NCI-H1694 (cell line): ENCODE data around the gene SHISA4.
"Not testable (repeated sequence)": the region's sequence is repeated elsewhere in the genome, so short reads cannot be mapped to it uniquely, and the experiment has no call there.

ENCODE experiments used
- DNase-seq: peaks from one replicate; lab custom pipeline; 2025; lab: John Stamatoyannopoulos, UW

The SHISA4 gene, protein sequence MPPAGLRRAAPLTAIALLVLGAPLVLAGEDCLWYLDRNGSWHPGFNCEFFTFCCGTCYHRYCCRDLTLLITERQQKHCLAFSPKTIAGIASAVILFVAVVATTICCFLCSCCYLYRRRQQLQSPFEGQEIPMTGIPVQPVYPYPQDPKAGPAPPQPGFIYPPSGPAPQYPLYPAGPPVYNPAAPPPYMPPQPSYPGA

DNA sequence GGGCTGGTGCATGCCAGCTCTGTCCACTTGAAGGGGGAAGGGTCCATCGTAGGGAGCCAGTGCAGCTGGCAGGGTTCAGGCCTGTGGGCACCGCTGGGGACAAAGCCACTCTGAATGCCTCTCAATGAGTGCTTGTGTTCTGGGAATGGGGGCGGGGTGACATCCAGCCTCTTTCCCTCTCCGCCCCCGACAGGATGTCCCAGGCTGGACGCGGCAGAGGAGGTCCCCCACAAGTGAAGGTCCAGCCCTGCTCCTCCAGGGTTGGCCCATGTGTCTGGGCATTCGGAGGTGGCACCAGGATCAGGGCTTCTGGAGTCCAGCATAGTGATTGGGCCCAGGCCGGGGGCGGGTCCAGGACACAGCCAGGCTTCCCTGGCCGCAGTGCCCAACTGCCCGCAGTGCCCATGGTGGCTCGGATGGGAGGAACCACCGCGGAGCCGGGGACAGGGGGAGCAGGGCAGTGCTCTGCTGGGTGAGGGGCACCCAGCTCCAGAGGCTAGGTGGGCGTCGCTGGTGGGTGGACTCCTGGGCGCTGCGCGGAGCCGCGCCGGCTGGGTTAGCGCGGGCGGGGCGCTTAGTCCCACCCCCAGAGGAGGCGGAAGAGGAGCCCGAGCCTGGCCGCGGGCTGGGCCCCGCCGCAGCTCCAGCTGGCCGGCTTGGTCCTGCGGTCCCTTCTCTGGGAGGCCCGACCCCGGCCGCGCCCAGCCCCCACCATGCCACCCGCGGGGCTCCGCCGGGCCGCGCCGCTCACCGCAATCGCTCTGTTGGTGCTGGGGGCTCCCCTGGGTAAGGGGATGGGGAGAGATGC lies at the start of gene SHISA4:
Gene SHISA4 (plus strand): TSS at position 617 of the 808 bp plus-strand sequence. CDS start 97 bp downstream, at position 714.
- DNase-seq, result no peak

DNA sequence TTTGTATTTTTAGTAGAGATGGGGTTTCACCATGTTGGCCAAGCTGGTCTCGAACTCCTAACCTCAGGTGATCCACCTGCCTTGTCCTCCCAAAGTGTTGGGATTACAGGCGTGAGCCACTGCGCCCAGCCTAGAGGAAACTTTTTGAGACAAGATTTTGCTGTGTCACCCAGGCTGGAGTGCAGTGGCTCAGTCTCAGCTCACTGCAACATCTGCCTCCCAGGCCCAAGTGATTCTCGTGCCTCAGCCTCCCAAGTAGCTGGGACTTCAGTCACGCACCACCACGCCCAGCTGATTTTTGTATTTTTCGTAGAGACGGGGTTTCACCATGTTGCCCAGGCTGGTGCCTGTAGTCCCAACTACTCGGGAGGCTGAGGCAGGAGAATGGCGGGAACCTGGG lies 49.6 kb upstream of the SHISA4 start:
- not testable (repeated sequence) for DNase-seq

DNA sequence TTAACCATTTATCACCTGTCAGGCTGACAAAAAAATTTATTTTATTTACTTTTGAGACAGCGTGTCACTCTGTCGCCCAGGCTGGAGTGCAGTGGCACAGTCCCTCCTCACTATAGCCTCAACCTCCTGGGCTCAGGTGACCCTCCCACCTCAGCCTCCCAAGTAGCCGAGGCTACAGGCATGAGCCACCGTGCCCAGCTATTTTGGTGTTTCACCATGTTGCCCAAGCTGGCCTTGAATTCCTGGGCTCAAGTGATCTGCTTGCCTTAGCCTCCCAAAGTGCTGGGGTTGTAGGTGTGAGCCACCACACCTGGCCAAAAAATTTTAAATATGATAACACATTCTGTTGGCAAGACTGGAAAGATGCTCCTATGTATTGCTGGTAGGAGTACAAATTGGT lies 48.6 kb upstream of the SHISA4 start:
- no peak for DNase-seq

DNA sequence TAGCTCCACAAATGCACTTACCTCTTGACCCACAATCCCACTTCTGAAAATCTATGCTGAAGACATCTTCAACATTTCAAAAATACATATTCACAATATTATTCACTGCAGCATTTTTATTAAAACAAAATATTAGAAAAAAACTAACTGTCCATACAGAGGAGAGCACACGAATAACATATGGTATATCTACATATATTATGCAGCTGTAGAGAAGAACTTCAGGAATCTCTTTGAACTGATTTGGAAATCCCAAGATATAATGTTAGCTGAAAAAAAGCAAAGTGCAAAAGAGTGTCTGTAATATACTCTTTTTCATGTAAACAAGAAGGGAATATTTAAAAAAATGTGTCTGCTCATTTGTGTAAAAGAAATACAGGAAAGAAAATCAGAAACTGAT lies 48.2 kb upstream of the SHISA4 start:
- DNase-seq, result no peak

DNA sequence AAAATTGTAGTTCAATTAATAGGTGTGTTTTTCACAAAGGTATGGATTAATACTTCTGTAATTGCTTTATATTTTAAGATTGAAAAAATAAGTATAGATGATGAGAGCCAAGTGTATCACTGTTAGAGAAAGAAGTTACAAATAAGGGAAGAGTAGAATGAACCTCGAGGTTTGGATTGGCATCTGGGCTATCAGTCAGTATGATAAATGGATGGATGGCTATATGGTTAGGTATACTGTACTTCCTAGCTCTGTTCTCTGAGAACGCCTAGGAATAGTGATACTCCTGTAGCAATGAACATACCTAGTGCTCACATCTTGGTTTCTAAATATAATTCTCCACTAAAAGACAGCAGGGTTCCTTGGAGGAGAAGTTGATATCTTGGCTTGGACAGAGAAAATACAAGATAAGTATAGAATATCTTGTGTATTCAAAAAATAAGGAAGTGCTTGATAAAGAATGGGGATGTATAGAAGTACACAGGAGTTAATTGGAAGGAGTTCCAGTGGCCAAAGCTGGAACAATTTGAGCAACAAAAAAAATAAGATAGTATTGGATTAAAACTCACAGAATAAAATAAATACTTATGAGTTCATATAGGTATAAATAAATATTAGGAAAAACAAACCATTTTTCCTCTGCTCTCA lies 47.3 kb upstream of the SHISA4 start:
- DNase-seq, result no peak

DNA sequence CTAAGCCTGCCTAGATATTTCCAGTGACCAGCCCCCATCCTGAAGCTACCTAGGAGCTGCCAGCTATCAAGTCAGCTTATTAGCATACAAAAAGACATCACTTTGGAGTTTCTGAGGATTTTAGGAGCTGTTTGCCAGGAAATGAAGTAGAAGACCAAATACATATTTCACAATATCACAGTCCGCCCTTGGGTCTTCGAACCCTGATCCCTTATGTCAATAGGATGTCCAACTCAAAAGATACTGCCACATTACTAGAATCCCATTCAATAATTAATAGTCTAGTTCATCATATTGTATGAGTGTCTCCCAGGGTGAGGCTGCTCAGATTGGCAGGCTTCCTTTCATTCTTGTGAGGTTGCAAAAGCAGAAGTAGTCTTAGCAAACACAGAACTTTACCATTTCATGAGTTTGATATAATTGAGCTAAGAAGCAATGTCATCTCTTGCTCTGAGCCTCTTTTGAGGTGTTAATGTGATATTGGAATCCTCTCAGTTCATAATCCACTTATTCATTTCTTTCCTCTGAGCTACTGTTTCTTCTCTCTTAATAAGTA lies 46.1 kb upstream of the SHISA4 start:
- DNase-seq, result no peak

DNA sequence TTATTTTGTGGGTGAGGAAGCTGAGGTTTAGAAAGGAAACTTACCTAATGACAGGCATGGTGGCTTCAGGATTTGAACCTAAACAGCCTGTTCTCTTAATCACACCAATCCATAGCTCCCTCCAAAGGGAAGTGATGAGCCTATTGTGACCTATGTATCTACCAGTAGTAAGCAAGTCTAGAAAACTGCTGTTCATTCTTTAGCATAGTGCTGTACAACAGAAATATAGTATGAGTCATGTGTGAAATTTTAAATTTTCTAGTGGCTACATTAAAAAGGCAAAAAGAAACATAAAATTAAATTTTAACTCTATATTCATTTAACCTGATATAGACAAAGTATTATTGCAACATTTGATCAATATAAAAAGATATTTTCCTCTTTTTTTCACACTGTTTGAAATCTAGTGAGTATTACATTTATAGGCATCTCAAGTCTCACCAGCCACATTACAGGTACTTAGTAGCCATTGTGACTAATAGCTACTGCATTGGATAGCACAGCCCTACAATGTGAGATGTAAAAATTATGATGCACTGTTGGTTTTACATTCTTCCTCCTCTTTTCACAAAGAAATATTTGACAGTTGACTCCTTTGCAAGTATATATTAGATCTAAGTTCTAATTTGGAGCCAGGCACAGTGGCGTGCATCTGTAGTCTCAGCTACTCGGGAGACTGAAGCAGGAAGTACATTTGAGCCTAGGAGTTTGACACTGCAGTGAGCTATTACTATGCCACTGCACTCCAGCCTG lies 43.2 kb upstream of the SHISA4 start:
- DNase-seq, result no peak

DNA sequence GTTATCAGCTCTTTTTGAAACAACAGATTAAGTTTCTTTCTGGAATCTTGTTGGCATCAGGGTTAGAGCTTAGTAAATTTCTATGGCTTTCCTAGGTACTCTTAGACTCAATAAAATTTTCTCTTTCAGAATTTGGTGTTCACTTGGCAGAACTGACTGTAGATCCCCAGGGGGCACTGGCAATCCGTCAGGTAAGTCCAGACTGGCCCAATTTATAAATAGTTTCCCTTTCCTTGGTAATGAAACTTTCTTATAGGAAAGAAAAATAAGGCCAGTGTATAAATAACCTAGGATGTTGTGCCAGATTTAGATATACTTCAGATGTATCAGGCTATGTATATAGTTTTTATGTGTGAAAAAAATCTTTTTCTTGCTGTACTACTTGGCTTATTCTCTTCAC lies 41.5 kb upstream of the SHISA4 start:
- DNase-seq, result no peak

DNA sequence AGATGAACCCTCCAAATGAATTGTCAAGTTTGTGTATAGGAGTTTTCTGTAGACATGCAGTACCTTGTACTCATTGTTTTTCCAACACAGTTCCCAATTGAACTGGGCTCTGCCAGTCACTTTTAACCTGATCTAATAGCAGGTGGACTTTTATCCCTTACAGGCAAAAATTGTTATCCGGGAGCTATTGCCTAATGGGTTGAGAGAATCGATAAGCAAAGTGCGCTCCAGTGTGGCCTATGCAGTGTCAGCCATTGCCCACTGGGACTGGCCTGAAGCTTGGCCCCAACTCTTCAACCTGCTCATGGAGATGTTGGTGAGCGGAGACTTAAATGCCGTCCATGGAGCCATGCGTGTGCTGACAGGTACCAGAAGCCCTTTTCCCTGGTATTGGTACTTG lies 40.5 kb upstream of the SHISA4 start:
- DNase-seq, result no peak

DNA sequence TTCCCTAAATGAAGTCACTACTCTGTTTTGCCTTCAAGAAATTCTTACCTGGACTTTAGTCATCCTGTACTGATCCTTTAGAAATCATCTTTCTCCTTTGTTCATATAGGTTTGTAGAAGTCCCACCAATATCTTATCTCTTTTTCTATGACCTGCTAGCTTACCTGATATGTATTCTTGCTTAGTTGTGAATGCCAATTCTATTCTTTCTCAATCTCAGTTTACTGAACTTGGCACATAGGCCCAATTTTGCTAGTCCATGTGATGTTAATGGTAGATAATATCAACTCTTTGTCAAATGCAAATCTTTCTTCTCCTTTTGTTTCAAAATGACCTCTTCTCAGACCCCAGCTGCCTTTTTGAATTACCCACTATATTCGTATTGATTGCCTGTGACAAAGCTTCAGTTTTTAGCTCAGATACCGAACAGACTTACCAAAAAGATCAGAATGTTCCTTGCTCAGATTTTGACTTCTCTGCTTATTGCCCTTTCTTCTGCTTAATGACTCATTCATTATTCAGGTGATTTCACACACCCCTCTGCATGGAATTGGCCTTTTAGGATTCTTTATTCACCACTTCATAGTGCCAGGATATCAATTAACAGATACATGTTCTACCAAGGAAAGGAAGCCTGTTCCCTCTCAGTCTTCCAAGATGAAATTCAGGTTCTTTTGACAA lies 39.2 kb upstream of the SHISA4 start:
- DNase-seq, result no peak

DNA sequence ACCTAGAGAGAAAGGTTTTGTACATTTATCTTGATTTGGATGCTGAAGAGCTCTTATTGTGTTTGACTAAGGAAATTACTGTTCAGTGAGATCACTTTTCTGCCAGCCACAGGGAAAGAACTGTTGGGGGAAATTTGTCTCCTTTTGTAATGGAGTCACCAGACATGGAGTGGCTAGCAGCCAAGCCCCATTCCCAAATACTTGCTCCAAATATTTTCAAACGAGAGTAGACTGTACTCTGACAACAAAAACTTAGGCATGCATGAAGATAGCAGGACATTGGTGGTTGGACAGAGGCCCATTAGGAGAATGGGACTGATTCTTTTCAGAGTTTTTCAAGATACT lies 38.7 kb upstream of the SHISA4 start:
- DNase-seq, result no peak

DNA sequence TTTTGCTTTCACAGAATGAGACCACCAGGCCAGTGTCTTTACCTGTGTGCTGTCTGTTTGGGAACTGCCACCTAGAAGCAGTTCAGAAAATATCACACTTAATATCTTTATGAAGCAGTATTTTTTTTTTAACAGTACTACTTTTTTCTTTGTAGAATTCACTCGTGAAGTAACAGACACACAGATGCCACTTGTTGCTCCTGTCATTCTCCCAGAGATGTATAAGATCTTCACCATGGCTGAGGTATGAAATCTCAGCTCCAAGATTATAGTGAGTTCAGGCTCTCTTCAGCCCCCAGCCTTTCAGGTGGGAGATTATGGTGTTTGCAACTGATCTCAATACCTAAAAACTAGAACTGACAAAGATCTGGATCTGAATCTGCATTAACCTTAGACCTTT lies 36.7 kb upstream of the SHISA4 start:
- DNase-seq, result no peak

DNA sequence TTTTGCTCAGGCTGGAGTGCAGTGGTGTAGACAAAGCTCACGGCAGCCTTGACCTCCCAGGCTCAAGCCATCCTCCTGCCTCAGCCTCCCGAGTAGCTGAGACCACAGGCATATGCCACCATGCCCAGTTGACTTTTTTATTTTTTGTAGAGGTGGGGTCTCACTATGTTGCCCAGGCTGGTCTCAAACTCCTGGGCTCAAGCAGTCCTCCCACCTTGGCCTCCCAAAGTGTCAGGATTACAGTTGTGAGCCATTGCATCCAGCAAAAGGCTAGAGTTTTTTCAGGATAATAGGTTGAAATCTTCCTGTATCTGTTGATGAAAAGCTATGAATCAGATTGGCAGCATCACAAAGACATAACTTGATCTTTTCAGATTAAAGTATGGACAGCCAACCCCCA lies 32.0 kb upstream of the SHISA4 start:
- not testable (repeated sequence) for DNase-seq

DNA sequence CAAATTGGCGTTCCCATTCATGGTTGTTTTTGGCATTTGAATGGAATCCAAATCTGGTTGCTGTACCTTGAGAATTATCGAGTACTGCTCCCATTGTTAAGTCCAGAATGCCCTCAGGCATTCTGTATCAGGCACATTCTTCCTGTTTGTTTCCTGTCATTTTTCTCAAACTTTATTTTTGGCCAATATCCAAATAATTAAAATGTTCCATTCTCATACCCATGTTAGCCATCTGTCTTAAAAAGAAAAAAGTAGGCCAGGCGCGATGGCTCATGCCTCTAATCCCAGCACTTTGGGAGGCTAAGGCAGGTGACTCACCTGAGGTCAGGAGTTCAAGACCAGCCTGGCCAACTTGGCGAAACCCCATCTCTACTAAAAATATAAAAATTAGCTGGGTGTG lies 29.3 kb upstream of the SHISA4 start:
- no peak for DNase-seq

DNA sequence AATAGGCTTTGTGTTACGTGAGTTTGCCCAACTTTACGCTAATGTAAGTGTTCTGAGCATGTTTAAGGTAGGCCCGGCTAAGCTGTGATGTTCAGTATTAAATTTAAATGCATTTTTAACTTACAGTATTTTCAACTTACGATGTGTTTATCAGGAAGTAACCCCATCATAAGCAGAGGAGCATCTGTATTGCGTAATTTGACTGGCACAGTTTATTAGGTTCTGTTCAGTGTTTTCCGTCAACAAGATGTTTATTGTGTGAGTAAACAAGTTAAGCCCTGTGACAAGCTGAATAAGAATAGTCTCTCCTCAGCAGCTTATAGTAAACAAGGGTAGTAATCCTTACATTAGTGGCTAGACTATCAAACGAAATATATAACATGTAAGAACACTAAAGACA lies 27.2 kb upstream of the SHISA4 start:
- DNase-seq, result no peak

DNA sequence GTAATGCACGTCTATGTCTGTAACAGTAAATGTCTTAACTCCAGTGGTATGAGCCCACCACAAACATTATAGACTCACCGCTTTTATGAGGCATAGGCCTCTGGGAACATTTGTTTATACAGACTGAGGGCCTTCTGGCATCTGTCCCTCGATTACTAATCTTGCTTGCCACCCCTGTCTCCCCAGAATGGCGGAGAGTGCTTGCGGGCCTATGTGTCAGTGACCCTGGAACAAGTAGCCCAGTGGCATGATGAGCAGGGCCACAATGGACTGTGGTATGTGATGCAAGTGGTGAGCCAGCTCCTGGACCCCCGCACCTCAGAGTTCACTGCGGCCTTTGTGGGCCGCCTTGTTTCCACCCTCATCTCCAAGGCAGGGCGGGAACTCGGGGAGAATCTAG lies 18.3 kb upstream of the SHISA4 start:
- DNase-seq, result no peak

DNA sequence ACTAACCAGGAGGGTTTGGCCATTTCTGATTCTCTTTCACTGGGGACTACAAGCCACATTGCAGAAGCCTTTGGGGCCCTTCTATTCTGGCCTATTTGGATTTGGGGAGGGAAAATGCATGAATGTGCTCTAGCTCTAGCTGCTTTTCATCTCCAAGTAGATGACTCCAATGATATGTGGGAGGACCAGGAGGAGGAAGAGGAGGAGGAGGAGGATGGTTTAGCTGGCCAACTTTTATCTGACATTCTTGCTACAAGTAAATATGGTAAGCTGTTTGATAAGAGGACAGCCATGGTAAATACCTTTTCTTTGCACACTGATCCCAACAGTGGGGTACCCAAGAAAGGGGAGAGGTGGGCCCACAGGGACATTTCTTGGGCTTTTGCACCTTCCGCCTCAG lies 14.0 kb upstream of the SHISA4 start:
- DNase-seq, result no peak

DNA sequence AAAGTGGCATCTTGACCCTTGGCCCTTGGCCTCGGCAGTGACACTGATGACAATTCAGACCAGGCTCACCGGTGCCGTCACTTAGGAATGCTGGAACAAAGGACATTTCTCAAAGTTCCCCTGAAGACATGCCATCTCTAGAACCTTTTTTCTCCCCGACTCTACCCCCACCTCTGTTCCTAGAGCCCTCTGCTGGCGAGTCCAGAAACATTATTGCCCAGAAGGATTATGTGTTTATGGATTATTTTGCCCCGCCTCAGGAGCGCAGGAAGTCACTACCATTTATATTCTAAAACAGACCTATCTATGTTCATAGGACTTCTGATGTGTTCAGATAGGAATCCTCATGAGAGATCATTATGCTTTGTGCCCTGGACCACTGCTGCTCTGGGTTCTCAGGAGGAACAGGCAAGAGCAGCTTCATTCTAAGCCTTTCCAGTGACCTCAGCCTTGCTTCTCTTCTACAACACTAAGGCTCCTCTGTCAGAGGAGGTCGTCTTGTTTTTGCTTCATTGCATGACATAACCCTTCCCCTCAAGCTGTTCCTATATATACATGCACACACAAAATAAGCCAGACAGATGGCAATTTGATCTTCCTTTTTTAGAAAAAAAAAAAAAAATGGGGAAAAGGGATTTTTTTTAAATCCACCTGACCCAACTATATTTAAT lies 12.4 kb upstream of the SHISA4 start:
- peak; percentile 78 for DNase-seq

DNA sequence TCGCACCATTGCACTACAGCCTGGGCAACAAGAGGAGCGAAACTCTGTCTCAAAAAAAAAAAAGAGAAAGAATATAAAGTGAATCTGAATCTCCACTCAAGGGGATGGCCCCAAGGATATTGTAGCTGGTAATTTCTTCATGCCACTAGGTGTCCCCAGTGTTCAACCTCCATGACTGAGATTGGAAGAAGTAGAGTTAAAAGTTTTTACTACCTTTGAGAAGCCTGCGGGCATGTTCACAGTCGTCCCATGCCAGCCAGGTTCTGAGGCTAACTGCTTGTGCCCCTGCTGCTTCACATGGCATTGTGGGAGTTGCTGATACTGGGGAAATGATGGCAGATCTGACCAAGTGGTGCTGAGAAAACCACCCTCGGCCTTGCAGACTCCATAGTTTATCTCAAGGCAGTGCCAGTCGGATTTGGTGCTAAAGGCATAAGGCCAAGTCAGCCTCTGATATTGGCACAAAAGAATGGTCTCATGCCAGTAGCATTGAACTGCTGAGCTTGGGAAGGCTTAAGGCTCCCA lies 10.8 kb upstream of the SHISA4 start:
- peak; percentile 44 for DNase-seq

DNA sequence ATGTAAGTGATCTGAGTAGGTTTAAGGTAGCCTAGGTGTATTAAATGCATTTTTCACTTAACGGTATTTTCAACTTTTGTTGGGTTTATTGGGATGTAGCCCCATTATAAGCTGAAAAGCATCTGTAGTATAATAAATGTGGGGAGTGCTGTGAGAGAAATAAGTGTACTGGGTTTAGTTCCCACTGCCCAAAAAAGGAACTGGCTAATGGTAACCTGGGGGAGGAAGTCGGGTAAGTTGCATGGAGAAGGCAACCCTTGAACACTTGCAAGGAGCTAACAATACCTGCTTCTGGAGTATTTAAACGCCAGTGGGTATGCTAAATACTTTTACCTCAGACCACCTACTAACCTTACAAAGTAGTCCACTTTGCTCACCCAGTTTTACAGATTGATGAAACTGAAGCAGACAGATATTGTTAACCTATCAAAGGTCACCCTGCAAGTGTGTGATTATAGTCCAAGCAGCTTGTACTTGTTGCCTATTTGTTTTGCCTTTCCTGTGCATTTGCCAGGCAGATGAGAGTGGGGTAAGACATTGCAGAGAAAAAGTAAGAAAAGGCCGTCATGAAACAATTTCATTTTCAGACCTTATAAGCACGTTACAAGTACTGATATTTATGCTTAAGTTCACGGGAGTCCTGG lies 7.6 kb upstream of the SHISA4 start:
- no peak for DNase-seq
